Activated CD4-positive, CD25-positive, alpha-beta regulatory T cell treated with anti-CD3 and anti-CD28 coated beads, Interleukin-2, amount 50 U/mL, for 16 hours (primary cell): ENCODE measurements around the gene CHD3.
"Not testable (repeated sequence)": the region's sequence is repeated elsewhere in the genome, so short reads cannot be mapped to it uniquely, and the experiment has no call there.

Source experiments
- DNase-seq: peaks from one replicate; pipeline ENCODE4 v3.0.0-alpha.2; 2020; ENCODE audit warnings: low read depth, low spot score

The CHD3 gene

DNA sequence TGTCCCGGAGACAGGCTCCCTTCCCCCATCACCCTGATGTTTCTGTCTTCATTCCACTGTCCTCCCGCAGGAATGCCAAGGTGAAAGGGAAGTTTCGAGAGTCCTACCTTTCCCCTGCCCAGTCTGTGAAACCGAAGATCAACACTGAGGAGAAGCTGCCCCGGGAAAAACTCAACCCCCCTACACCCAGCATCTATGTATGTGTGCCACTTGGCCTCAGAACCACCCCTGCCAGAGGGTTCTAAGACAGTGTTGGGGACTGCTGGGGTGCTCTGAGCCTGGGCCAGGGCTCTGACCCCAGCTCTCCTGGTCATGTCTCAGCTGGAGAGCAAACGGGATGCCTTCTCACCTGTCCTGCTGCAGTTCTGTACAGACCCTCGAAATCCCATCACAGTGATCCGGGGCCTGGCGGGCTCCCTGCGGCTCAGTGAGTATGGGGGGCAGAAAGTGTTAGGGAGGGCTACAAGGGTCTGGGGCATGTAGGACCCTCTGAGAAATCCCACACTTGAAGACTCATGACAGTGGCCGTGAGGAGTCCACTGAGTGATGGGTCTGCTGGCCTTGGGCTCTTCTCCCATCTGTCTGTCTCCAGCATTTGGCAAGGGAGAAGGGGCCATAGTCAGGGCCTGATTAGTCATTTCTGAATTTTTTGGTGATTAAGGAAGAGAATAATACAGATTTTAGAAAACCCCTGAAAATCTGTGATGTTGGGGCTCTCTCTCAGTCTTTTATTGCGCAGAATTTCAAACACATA lies 38.7 kb upstream of the CHD3 start:
- DNase-seq: no peak

DNA sequence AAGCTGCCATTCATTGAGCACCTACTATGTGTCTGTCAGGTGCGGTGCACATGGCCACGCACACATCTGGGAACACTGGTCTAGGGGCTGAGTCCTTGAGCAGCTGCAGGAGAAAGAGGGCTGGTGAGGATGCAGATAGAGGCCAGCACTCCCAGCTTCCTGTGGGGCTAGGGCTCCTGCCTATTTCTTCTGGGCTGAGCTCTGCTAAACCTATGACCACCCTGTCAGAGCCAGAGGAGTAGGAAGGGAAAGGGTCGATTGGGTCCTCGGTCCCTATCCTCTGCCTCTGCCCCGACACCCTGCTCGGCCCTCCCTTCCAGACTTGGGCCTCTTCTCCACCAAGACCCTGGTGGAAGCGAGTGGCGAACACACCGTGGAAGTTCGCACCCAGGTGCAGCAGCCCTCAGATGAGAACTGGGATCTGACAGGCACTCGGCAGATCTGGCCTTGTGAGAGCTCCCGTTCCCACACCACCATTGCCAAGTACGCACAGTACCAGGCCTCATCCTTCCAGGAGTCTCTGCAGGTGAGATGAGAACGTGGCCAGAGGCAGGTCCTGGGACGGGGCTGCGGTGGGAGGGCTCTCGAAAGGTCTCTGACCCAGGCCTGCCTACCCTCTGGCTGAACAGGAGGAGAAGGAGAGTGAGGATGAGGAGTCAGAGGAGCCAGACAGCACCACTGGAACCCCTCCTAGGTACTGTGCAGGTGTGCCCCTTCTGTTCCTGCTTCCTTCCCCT lies 37.7 kb upstream of the CHD3 start:
- no peak for DNase-seq

DNA sequence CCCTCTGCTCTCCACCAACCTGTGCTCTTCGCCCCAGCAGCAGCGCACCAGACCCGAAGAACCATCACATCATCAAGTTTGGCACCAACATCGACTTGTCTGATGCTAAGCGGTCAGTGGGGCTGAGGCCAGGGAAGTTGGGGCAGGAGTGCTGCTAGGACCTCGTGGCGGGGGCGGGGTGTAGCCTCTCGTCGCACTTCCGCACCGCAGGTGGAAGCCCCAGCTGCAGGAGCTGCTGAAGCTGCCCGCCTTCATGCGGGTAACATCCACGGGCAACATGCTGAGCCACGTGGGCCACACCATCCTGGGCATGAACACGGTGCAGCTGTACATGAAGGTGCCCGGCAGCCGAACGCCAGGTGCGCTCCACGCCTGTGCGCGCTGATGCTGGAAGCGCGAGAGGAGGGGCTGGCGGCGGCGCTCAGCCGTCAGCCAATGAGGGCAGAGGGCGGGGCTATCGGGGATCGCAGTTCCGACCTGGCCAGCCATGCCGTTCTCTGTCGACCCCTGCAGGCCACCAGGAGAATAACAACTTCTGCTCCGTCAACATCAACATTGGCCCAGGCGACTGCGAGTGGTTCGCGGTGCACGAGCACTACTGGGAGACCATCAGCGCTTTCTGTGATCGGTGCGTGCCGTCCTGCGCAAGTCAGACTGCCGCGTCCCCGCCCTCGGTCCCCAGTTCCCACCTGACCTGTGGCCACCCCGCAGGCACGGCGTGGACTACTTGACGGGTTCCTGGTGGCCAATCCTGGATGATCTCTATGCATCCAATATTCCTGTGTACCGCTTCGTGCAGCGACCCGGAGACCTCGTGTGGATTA lies 36.9 kb upstream of the CHD3 start:
- DNase-seq: peak; percentile 86

DNA sequence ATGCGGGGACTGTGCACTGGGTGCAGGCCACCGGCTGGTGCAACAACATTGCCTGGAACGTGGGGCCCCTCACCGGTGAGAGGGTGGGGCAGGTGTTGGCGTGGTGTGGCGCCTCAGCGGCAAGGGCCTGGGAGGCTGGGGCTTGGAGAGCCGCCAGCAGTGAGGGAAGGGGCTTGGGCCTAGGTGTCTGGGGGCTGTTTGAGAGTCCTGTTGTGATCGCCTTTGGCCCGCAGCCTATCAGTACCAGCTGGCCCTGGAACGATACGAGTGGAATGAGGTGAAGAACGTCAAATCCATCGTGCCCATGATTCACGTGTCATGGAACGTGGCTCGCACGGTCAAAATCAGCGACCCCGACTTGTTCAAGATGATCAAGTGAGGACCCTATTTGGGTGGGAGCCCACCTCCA lies 36.3 kb upstream of the CHD3 start:
- DNase-seq: no peak

DNA sequence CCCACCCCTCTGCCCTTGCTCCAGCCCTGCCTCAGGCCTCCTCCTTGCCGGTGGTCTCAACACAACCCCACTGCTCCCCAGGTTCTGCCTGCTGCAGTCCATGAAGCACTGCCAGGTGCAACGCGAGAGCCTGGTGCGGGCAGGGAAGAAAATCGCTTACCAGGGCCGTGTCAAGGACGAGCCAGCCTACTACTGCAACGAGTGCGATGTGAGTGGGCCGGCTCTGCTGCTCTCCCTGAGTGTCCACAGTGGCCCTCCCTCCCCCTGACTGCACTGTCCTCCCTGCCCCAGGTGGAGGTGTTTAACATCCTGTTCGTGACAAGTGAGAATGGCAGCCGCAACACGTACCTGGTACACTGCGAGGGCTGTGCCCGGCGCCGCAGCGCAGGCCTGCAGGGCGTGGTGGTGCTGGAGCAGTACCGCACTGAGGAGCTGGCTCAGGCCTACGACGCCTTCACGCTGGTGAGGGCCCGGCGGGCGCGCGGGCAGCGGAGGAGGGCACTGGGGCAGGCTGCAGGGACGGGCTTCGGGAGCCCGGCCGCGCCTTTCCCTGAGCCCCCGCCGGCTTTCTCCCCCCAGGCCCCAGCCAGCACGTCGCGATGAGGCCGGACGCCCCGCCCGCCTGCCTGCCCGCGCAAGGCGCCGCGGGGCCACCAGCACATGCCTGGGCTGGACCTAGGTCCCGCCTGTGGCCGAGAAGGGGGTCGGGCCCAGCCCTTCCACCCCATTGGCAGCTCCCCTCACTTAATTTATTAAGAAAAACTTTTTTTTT lies 35.5 kb upstream of the CHD3 start:
- no peak for DNase-seq

DNA sequence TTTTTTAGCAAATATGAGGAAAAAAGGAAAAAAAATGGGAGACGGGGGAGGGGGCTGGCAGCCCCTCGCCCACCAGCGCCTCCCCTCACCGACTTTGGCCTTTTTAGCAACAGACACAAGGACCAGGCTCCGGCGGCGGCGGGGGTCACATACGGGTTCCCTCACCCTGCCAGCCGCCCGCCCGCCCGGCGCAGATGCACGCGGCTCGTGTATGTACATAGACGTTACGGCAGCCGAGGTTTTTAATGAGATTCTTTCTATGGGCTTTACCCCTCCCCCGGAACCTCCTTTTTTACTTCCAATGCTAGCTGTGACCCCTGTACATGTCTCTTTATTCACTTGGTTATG lies 34.9 kb upstream of the CHD3 start:
- no peak for DNase-seq

DNA sequence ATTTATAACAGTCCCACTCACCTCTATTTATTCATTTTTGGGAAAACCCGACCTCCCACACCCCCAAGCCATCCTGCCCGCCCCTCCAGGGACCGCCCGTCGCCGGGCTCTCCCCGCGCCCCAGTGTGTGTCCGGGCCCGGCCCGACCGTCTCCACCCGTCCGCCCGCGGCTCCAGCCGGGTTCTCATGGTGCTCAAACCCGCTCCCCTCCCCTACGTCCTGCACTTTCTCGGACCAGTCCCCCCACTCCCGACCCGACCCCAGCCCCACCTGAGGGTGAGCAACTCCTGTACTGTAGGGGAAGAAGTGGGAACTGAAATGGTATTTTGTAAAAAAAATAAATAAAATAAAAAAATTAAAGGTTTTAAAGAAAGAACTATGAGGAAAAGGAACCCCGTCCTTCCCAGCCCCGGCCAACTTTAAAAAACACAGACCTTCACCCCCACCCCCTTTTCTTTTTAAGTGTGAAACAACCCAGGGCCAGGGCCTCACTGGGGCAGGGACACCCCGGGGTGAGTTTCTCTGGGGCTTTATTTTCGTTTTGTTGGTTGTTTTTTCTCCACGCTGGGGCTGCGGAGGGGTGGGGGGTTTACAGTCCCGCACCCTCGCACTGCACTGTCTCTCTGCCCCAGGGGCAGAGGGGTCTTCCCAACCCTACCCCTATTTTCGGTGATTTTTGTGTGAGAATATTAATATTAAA lies 34.4 kb upstream of the CHD3 start:
- no peak for DNase-seq

DNA sequence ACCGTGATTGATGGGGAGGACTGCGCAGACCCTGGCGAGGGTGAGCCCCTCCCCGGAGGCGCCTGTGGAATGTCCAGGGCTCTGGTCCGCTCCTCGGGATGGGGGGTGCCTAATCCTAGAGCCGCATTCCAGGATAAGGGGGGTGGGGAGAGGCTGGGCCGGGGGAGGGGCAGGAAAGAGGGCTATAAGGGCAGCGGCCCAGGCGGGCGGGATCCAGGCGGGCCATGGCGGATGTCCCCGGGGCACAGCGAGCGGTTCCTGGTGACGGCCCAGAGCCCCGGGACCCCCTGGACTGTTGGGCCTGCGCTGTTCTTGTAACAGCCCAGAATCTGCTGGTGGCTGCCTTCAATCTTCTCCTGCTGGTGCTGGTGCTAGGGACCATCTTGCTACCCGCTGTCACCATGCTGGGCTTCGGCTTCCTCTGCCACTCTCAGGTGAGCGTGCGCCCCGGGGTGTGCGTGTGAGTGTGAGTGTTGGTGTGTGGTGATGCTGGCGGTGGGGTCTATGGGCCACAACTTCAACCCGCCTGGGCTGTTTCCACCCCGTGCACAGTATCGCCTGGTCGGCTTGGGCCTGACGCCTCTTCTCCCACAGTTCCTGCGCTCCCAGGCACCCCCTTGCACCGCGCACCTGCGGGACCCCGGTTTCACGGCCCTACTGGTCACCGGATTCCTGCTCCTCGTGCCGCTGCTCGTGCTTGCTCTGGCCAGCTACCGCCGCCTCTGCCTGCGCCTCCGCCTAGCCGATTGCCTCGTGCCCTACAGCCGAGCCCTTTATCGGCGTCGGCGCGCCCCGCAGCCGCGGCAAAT lies 33.5 kb upstream of the CHD3 start, which contains the start of gene TMEM88:
TSS of gene TMEM88 (plus strand) at position 216 of the 809 bp plus-strand sequence. CDS start at position 225, 9 bp downstream.
- no peak for DNase-seq

DNA sequence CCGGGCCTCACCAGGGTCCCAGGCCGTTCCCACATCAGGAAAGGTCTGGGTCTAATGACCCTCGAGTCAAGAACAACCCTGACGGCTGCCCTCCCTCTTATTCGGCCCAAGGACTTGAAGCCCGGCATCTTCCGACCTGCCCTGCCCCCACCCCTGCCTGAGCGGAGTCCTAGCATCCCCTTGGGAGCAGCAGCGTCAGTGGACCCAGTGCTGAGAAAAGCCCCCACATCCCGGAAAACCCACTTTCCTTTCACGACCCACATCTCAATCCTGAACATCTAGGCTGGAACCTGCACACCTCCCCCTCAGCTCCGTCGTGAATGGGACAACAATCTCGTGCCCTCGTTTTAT lies 33.0 kb upstream of the CHD3 start:
- DNase-seq: no peak

DNA sequence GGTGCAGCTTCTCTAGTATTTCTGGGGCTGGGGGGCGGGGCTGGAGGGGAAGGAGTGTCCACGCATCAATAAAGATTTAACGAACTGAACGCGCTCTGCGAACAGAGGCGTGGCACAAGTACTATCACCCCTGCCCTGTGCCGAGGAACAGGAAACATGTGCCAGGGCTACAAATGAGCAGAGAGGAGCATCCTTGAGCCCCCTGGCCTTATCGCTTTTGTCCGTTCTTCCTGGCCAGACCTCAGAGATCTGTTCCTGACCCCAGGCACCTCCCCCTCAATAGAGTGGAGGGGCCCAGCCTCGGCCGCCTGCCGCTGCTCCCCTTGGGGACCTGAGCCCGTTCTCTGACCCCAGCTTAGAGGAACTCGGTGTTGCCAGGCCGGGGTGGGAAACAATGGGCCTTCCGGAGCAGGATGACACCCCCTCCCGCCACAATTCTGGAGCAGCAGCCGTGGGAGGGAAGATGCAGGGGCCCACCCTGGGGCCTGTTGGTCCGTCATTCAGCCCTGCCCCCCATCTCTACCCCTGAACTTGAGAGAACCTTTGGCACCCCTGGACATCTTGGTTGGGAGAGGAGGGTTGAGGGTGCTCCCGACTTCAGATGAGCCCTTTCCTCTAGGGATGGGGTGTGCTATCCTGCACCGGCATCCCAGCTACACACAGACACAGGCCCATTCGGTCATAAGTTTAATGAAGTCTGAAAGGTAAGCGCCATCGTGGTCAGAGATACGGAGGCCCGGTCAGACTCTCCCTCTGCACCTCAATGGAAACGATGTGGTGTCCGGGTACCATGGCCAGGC lies 32.4 kb upstream of the CHD3 start:
- DNase-seq: no peak

DNA sequence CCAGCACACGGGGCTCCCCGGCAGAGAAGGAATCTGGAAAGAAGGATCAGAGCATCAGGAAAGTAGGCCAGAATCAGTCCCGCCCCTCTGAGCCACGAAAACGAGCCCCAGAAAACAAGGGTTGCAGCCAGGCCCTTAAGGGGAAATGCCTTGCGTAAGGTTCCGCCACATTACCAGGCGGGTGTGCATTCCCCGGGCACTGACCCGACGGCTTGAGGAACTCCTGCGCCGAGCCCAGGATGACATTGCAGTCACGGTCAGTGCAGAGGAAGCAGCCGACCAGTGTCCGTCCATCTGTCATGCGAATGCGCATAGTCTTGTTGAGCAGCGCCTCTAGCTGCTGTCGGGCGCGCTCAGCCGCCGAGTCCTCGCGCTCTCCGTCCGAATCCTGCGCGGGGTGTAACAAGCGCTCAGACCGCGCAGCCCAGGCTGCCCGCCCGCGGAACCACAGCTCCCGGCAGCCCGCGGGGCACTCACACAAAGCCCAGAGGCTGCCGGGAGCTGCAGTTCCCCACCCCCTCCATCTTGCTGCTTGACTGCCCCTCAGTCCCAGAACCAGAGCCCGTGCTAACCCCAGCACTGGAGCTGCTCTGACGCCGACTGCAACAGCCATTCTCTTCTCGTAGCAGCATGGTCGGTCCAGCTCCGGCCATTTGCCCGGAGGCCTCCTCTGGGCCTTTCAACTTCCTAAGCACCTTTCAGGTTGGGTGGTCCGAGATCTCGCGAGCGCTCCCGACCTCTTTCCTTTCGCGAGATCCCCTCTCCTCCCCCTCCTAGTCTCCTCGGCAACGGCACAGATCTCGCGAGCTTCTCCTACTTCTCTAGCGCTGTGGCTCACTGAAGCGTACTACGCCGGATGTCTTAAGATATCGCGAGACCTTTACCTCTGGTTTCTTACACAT lies 31.5 kb upstream of the CHD3 start, which contains the start of gene NAA38:
TSS of gene NAA38 (minus strand) at position 749 of the 902 bp plus-strand sequence. CDS start at position 653, 96 bp downstream.
- peak; percentile 91 for DNase-seq

DNA sequence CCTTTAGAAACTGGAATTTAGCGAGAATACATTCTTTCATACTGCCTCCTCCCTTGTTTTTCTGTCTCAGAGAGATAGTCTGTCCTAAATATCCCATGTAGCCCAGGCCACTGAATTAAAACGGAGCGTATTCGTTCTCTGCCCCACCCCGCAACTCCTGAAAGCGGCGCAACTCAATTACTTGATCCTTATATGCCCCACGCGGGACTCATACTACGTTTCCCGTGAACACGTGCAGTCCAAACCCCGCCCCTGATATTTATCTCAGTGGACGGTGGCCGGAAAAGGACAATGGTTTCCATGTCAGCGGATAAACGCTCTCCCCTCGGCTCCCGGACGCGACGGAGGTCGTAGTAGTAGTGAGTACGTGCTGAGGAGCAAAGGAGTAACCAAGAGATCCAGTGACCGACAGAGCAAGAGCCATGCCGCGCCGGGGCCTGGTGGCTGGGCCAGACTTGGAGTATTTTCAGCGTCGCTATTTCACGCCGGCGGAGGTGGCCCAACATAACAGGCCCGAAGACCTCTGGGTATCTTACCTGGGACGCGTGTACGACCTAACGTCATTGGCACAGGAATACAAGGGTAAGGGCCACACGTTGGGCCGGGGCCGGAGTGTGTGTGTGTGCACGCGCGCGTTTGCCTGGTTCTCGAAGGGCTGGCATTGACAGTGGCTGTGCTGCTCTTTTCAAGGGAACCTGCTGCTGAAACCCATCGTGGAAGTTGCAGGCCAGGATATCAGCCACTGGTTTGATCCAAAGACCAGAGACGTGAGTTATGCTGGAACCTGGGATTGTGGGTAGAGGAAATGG lies 30.7 kb upstream of the CHD3 start, which contains the start of gene CYB5D1:
TSS of gene CYB5D1 (plus strand) at position 291 of the 809 bp plus-strand sequence. CDS start at position 423, 132 bp downstream.
- DNase-seq: peak; percentile 85

DNA sequence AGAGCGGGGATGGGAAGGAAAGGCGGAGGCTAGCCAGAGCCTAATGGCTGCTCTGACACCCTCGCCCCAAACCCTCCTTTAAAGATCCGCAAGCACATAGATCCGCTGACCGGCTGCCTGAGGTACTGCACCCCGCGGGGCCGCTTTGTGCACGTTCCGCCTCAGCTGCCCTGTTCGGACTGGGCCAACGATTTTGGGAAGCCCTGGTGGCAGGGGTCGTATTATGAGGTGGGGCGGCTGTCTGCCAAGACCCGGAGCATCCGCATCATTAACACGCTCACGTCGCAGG lies 30.1 kb upstream of the CHD3 start:
- DNase-seq: no peak

DNA sequence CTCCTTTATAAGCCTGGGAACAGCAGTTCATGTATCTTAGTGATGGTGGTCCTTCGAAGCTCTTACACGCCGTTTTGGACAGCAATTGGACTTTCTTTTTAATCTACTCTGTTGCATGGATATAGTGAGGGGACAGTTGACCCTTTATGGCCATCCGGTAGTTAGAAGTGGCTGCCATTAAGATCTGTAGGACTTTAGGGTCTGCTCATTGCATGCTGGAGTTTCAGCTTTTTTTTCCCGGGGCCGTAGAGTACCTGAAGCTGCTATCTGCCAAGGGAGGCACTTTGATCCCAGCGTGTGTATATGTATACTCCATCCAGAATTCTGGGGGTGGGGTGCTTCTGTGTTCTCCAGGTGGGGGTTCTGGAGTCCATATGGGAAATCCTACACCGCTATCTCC lies 29.6 kb upstream of the CHD3 start:
- no peak for DNase-seq

DNA sequence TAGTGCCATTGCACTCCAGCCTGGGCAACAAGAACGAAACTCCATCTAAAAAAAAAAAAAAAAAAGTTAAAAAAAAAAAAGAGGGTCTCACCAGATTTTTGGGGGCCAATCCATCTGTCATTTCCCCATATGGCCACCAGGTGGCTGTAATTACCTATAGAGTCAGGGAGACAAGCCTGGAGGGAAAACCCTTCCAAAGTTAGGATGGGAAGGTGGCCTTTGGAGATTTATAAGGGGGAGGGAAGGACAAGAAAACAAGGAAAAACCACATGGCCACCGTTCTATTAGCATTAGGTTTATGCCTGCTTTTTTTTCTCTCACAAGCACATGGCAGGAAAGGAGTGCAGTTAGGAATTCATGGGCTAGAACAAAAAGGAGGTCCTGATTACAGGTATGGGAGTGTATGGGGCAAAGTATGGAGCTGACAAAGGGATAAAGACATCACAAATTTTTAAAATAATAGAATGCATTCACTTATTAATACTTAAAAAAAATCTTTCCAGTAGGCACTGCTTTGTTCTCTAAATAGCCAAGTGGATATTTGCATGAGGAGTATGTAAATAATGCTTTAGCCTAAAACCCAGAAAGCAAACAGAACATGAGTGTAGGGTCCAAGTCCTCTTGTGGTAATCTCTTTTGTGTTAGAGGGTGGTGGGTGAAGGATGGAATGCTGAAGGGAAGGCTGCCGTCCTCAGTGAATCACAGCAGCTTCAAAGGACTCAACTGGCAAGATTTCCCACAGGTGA lies 25.7 kb upstream of the CHD3 start:
- DNase-seq: no peak

DNA sequence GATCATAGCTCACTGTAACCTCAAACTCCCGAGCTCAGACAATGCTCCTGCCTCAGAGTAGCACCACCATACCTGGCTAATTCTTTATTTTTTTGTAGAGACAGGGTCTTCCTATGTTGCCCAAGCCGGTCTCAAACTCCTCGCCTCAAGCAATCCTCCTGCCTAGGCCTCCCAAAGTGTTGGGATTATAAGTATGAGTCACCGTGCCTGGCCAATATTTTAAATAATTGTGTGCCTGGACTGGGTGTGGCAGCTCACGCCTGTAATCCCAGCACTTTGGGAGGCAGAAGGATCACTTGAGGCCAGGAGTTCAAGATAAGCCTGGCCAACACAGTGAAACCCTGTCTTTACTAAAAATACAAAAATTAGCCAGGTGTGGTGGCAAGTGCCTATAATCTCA lies 24.2 kb upstream of the CHD3 start:
- DNase-seq: not testable (repeated sequence)
